Lung microvascular endothelial cell (primary cell): Measurements from ENCODE around the gene EXOC6B. TPM values are rescaled to one million over a fixed set of nuclear protein-coding genes. Genes with fewer than 3 reads are reported as not detected.

Experiments
- DNase-seq, 2 donors: peaks; one replicate each; pipeline versions ENCODE4 v3.0.0 to v3.0.0-alpha.2; 2010; ENCODE audit warnings: low read depth in 2 of 2
- total RNA-seq: library from RNA; depleted of rRNA; stranded (reverse); fragments of >200 nt; gene quantifications from 2 replicates; pipeline ENCODE4 v1.2.1, GENCODE V29; 2014

The EXOC6B gene
- total RNA-seq, 1 donor from 2014 or later: 16.1 TPM

DNA sequence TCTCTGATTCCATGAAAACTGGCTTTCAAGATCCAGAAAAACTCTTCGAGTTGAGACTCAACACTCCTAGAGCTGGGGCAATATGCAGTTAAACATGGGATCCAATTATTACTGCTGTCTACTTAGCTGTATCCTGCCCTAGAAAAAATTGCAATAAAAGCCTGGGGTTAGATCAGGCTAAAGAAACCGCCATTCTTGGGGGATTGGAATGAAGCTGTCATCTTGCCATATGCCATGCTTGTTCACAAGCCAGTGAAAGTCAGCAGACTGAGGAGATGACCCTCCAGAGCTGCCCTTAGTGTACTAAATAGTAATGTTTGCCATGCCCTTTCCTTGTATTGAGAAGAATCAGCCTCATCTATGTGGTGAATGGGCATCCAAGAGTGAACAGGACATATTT is 647.3 kb downstream of the EXOC6B start:
- no peak for DNase-seq

DNA sequence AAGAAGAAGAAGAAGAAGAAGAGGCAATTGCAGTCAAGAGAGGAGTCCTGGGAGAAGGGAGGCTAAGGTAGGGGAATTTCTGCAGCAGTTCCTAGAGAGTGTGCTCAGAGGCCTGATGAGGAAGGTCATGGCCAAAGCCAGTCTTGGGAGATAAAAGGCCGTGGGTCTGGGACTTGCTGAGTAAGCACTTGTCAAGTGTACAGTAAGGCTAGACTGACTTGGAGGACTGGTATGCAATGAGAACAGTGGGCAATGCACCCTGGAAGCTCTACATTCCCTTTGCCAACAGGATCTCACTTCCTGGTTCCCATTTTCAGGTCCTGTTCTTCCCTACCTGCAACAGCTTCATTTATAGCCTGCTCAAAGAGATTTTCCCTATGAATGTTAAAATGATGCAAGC is 649.6 kb downstream of the EXOC6B start:
- no peak for DNase-seq

DNA sequence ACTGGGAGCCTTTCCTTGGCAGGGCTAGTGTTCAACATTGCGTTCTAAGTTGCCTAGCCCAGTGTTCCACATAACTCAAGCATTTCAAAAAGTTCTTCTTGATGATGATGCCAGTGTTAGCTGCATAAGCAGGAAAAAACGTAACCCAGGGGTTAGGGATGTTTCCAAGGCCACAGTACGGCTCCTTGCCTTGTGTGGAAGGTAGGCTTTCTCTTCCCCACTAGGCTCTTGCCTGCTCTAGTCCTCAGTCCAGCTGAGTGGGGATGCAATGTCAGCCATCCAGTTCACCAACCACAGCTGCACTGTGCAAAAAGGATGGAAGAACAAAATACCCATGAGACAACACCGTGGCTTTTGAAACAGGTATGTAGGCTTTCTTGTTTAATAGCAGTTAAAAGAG is 650.2 kb downstream of the EXOC6B start:
- DNase-seq: no peak

DNA sequence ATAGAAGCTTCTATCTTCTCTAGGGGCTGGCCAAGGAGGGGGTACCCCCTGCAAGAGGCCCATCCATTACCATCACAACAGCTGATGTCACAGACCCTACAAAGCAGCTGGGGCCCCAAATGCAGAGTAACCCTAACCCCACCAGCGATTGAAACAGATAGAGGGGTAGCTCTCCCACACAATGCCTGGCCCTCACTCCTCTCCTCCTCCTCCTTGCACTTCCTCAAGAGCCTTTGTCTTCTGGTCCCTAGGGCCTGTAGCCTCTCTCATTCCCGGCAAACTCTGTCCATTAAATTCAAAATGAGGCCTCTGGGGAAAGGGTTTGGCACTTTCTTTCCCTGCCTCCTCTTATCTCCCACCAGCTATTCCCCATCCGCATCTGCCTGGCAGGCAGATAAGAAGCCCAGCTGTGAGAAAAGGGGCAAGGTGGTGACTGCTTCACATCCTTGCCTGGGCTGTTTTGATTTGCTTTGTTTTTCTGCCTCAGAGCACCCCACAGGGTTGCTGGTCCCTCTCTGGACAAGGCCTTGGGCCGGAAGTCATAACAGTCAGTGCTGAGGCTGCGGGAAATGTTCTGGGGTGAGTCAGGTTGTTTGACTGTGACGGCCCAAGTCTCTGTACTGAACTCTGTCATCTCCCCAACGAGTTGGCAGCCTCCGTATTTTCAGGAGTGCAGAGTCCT is 652.1 kb downstream of the EXOC6B start:
- DNase-seq: peak; percentile 7 to 30

DNA sequence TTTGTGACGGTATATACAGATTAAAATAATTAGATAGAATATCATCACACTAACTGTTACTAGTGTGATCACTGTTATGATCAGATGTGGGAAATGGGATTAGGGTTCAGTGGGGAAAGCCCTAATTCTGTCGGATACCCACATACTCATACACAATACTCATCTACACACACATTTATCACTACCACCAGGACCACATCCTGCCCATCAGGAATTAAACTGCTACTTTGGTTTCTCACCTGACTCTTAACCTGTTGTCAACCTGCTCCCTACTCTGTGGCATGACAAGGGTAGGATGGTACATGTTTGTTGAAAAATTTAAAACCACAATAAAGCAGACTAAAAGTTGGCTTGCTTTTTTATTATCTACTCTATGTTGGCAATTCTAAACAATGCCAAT is 653.4 kb downstream of the EXOC6B start:
- no peak for DNase-seq

DNA sequence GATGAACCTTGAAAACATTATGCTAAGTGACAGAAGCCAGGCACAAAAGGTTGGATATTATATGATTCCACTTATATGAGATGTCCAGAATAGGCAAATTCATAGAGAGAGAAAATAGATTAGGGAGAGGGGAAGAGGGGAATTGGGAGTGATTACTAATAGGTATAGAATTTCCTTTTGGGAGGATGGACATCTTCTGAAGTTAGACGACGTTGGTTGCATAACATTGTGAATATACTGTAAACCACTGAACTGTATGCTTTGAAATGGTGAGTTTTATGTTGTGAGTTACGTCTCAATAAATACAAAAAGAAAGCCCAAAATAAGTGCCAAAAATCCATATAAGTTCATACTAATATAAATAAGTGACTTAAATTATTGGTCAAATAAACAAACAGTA is 659.6 kb downstream of the EXOC6B start:
- DNase-seq: no peak

DNA sequence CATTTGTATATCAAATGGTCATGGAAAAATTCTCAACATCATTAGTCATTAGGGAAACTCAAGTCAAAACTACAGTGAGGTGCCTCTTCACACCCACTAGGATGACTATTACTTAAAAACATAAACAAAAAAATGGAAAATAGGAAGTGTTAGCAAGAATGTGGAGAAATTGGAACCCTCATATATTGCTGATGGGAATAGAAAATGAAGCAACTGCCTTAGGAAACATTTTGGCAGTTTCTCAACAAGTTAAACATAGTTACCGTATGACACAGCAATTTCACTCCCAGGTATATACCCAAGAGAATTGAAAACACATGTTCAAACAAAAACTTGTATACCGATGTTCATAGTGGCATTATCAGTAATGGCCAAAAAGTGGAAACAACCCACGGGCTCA is 660.0 kb downstream of the EXOC6B start:
- no peak for DNase-seq

DNA sequence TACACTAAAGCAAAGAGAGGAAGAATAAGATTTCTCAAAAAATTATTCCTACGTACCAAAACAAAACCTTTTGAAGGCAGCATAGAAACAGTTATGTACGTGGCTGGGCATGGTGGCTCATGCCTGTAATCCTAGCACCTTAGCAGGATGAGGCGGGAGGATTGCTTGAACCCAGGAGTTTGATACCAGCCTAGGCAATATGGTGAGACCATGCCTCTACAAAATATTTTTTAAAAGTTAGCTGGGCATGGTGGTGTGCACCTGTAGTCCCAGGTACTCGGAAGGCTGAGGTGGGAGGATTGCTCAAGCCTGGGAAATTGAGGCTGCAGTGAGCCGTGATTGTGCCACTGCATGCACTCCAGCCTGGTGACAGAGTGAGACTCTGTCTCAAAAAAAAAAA is 663.3 kb downstream of the EXOC6B start:
- DNase-seq: no peak

DNA sequence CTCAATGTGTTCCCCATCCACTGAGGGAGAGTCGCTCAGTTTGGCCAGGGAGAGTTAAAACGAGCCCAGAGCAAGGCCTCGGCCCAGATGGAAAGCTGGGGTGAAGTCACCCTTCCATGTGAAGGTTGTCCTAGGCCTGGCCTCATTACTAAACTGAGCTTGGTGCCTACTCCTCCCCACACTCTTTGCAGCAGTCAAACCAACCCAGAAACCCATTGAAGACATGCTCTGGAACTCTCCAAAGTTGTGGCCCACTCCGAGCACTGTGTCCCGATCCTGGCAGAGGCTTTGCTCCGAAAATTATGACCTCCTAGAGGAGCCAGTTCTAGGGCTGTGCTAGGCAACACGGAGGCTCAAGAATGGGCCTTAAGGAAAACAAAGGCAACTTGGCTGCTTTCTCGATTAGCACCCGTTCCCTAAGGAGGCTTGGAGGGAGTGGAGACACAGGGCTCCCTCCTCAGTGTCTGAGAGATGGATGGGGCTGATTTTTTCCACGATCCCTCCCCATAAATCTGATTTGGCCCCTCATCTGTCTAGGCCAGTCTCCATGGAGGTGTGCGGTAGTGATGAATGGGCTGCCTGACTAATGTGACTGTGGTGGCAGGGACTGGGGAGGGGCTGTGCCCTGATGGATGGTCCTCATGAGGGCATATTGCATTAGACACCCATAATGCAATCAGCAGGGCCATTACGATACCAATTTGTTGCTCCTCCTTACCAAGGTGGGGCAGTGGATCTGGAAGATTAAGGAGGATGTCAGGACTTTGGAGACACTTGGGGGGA is 666.4 kb downstream of the EXOC6B start:
- DNase-seq: no peak

DNA sequence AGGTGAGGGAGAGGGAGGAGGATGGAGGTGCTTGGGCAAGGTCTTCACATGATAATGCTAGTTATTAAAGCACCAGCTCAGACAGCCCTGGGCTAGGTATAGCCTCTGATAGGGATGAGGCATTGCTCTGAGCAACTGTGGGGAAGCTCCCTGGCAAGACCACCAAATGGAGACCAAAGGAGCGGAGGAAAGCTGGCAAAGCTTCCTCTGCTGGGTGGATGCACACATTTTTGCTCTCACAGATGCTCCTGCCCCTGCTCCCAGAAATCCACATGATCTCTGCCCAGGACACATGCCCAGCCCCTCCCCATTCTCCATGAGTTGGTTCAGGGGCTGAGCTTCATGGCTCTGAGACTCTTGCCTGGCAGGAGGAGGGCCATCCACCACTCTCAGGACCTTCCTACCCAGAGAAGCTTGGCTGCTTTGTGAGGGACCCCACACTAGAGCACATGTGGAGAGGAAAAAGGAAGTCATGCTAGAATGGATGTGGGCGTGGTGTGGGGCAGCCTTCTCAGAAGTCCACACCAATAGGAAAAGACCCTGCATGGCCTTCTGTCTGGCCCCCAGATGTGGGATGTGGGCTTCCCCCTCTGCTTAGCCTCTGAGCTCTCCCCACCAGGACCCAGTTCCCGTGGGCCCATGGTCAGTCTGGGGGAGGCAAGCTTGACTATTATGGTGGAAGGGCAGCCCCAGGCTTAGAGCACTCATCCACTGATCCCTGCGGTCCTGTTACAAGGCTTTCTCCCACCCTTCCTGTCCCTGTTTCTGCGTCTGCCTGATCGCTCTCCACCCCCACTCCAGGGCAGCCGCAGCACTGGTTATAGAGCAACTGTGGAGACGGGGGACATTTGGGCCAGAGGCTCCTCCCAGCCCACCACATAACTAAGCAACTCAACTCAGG is 667.7 kb downstream of the EXOC6B start:
- DNase-seq: no peak

DNA sequence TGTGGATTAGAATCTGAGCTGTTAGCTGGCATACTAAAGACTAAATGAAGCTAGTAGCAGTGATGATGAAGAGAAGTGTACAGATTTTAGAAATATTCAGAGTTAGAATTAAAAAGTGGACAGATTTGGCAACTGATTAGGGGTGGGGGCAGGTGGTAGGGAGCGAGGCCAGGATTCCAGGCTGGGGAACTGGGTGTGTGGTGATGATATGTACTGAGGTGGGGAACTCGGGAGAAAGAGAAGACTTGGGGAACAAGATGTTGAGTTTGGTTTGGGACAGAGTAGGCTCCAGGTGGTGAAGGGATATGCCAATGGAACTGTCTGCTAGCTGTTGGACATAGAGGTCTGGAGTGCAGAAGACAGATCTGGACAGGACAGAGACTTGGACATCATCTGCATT is 669.0 kb downstream of the EXOC6B start:
- DNase-seq: no peak

DNA sequence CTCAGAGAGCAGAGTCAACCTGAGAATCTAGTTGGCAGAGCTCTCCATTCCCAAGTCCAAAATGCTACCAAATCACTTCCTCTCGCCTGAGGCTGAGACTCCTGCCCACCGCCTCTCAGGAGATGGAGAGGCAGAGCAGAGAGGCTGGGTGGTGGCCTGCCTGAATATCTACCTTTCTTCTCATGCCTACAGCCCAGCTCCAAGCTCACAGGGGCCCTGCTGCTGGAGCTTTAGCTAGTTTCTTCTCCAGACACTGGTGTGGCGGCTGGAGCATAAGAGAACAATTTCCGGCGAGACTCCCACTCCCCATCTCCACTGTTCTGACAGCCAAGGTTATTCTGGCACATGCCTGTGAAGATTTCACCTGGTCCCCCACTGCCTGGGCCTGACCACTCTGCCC is 670.1 kb downstream of the EXOC6B start:
- no peak for DNase-seq

DNA sequence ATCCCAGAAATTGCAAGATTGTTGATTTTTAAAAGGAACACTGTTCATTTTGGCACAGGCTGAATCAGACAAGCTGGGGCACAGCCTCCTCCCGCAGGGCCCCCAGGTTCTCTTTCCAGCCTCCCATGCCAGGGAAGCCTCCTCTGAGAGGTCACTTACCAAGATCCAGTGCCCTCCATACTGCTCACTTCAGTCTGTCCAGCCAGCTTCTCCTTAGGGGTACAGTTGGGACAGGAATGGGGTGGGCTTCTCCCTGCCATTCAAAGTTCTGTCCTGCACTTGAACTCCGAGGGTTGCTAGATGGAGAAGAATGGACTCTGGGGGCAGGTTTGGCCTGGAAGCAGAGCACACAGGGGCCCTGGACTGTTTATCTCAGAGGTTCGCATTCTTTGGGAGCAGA is 670.7 kb downstream of the EXOC6B start:
- DNase-seq: no peak

DNA sequence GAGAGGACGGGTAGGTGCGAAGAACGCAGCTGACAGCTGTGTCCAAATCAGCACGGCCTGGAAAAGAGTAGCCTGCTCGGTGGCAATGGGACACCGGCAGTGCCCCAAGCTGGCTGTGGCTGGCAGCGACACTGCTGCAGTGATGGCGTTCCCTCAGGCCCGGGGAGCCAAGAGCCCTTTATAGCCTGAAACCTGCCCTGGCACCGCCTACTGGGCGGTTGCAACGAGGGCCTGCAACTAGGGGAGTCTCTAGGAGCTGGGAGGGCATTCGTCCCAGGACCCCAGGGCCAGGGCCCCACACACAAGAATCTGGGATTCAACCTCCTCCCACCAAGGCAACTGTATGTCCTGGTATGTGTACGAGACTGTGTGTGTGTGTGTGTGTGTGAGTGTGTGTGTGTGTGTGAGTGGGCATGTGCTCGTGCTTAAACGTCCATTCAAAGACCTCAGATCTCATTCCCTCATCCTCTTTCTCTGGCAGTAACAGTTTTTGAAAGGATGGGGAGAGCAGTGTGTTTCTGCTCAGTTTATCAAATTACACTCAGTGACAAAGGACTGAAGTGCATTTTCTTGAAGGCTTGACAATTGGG is 671.4 kb downstream of the EXOC6B start:
- no peak for DNase-seq

DNA sequence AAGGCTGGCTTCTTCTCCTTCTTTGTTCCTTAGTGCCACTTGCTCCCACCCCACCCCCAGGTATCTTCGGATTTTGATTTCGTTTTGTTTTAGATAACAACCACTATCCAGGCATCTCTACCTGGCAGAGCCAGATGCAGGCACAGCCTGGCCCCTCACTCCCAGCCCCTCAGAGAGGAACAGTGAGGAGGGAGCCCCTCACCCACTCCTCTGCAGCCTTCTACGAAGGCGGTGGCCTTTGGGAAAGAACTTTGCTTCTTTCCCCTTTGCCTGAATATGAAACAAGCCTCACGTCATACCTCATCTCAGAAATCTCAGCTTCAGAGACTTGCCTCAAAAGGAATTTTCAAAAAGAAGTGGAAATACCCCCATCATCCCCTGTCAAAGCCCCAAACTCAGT is 671.9 kb downstream of the EXOC6B start:
- no peak for DNase-seq

DNA sequence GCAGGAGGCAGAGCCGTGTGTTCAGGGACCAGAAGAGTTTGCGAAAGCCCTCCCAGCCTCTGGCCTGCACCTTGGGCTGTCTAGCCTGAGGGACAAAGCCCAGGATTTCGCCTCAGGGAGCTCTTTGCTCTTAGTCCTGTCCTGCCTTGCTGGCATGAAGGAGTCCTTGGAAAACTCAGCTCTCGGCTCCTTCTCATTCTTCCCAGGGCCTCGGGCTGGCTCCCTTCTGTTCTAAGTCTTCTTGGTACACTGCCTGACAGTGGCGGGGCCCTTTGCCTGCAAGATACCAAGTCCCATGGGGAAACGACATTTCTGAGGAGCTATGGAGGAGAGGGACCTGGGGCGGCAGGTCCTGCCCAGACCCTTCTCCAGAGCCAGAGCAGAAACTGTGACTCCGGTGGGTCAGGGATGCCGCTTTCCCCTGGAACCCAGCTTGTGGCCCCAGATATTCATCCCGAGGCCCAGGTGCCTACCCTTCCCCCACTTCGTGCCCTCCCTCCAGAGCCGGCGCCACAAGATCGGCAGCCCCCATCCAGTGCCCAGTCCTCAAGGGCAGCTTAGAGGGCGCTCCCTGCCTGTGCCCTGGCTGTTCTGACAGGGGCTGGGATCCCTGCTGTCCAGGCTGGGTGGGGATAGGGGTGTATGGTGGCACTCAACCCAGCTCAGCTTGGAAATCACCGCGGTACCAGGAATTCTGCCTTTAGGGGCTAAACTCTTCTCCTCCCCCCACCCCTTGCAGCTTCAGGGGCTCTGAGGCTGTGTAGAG is 672.6 kb downstream of the EXOC6B start:
- no peak for DNase-seq

DNA sequence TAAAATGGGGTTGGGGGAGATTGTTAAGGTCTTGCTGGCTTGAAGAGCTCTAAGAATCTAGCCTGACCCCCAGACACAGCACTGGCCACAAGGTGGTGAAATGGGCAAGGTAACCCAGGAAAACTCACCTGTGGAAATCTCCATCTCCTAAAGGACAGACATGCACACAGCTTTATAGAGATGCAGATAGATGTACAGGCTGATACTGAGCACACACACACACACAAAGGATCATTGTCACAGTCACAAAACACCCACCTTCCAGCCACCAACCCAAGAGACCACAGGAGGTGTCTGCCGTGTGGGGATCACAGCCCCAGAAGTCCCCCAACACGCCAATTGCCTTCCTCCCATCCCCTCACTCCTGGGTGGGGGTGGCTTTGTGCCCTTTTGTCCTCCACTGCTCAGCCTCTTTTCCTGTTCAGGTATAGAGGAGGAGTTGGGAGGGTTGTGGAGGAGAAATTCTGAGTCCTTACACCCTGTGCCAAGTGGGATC is 674.9 kb downstream of the EXOC6B start:
- no peak for DNase-seq

DNA sequence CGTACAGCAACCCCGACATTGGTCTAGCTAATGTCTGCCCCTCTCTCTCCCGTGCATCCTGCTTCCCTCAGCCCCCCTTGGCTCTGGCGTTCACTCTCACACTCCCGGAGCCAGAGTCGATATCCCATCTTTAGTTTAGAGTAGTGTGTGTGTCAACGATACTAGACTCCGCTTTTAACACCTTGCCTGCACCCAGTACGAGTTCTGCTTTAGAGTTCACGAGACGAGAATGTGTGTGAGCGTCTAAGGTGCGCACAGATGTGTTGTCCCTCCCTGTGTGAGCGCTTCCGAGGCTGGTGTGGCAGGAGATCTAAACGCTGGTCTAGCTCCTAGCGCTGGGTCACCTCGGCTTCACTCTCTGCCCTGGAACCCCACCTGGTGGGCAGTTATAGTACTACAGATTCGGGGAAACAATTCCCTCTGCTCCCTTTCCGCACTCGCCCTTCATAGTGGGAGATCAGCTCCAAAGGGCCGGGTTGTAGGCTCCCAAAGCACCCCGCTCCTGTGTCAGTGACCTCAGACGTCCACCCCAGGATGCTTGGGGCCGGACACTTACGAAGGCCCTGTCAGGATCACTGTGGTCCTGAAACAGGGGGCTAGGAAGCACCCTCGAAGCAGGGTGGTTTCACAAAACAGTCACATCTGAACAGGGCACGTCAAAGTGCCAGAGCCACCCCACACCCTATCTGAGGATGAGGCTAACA is 675.5 kb downstream of the EXOC6B start:
- peak; percentile 71 to 79 for DNase-seq

DNA sequence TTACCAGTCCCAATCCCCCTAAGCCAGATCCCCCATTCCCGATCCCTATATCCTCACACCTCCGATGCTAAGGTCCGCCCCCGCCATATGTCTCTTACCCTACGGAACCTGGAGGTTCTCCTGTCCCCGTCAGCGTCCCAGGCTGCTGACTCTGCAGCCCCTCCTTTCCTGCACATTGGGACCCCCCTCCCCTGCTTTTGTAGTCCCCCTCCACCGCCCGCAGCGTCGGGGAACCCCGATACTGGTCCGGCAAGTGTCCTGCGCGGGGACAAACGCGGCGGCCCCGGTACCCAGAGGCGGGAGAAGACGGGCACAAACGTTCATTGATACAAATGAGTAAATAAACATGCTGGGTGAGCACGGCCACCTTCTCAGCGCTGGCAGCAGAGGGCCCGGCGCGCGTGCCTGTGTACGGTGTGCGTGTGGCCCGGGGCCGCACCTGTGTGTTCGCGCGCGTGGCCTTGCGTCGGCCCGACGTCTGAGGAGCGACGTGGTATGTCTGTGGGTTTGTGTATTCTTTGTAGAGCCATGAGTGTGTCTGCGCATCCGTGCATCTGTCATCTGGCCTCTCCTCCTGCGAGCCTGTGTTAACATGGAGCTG is 676.2 kb downstream of the EXOC6B start:
- no peak for DNase-seq
